DOHH2 (cell line): ENCODE measurements around the gene AMHR2.
"Not testable (repeated sequence)": the region's sequence is repeated elsewhere in the genome, so short reads cannot be mapped to it uniquely, and the experiment has no call there.

Experiments used
- H3F3A ChIP-seq: fragments of 200-600 bp; sonication (generic), shearing (Covaris generic); 2 replicates; pipeline ENCODE4 v1.6.0; 2016; ENCODE audit warnings: antibody characterized with exemption, mild to moderate bottlenecking; ENCODE audit not compliant: control insufficient read depth, insufficient read depth
- H3K27ac ChIP-seq: fragments of 200-600 bp; sonication (generic); 2 replicates; pipeline ENCODE4 v1.5.1; 2014; ENCODE audit warnings: low read depth, mild to moderate bottlenecking, low read length, moderate library complexity
- H3K27me3 ChIP-seq: fragments of 200-600 bp; sonication (generic); 2 replicates; pipeline ENCODE4 v1.6.1; 2014; ENCODE audit warnings: mild to moderate bottlenecking, low read length, mixed read lengths; ENCODE audit not compliant: control insufficient read depth
- H3K36me3 ChIP-seq: fragments of 200-600 bp; sonication (generic); 2 replicates; pipeline ENCODE4 v1.6.1; 2014; ENCODE audit warnings: mild to moderate bottlenecking, low read length, moderate library complexity, mixed read lengths; ENCODE audit not compliant: control insufficient read depth
- H3K4me1 ChIP-seq: fragments of 200-600 bp; sonication (generic); 2 replicates; pipeline ENCODE4 v1.6.1; 2014; ENCODE audit warnings: mild to moderate bottlenecking, low read length, mixed read lengths; ENCODE audit not compliant: control insufficient read depth
- H3K4me2 ChIP-seq: fragments of 200-600 bp; sonication (generic); 2 replicates; pipeline ENCODE4 v1.6.0; 2014; ENCODE audit warnings: mild to moderate bottlenecking, low read length, moderate library complexity
- H3K4me3 ChIP-seq: fragments of 200-600 bp; sonication (generic); 2 replicates; pipeline ENCODE4 v1.5.1; 2014; ENCODE audit warnings: mild to moderate bottlenecking, low read length, mixed read lengths
- H3K79me2 ChIP-seq: fragments of 200-600 bp; sonication (generic); 2 replicates; pipeline ENCODE4 v1.6.1; 2014; ENCODE audit warnings: mild to moderate bottlenecking, low read length, mixed read lengths; ENCODE audit not compliant: control insufficient read depth
- H3K9me2 ChIP-seq: fragments of 200-600 bp; sonication (generic); replicated peaks from 2 replicates; pipeline ENCODE4 v1.6.1; 2014; ENCODE audit warnings: mild to moderate bottlenecking, low read length, mixed read lengths; ENCODE audit not compliant: control insufficient read depth
- H3K9me3 ChIP-seq: fragments of 200-600 bp; sonication (generic); 2 replicates; pipeline ENCODE4 v1.6.1; 2014; ENCODE audit warnings: antibody characterized with exemption, low read length, mixed read lengths; ENCODE audit not compliant: control insufficient read depth, insufficient read depth
- H4K20me1 ChIP-seq: fragments of 200-600 bp; sonication (generic); 2 replicates; pipeline ENCODE4 v1.6.0; 2014; ENCODE audit warnings: low read depth, mild to moderate bottlenecking, antibody characterized with exemption, low read length, moderate library complexity; ENCODE audit not compliant: control insufficient read depth, insufficient read depth
- CTCF ChIP-seq: fragments of 200-600 bp; sonication (generic); IDR thresholded peaks from one replicate; pipeline ENCODE4 v1.5.1; 2014; ENCODE audit warnings: antibody characterized with exemption, mild to moderate bottlenecking, low read depth, low read length; ENCODE audit not compliant: poor library complexity, severe bottlenecking
- EZH2phosphoT487 ChIP-seq: fragments of 200-600 bp; sonication (generic); IDR thresholded peaks from 2 replicates; pipeline ENCODE4 v1.6.1; 2017; ENCODE audit warnings: borderline replicate concordance, mild to moderate bottlenecking, antibody characterized with exemption, low read length, moderate library complexity, mixed read lengths

Gene AMHR2

GRCh38 chr12:53380794-53381730, 42.6 kb upstream of the AMHR2 start:
- peaks cover 4% of the 10 kb centered on the region; the same call in 1 of the 2 replicates for H3F3A ChIP-seq
- TF ChIP-seq EZH2phosphoT487 = no peak
- TF ChIP-seq CTCF = no peak
- no peaks in the 10 kb centered on the region for H3K9me3 ChIP-seq
- H3K27ac ChIP-seq = peak overlapping the region; percentile 59
- peaks cover 53% of the 10 kb centered on the region for H3K79me2 ChIP-seq
- peaks cover 52% of the 10 kb centered on the region for H3K4me1 ChIP-seq
- peak overlapping the region; percentile 89 for H3K4me2 ChIP-seq
- H4K20me1 ChIP-seq = peaks cover 24% of the 10 kb centered on the region
- peak overlapping the region; percentile 83 for H3K4me3 ChIP-seq
- no peaks in the 10 kb centered on the region for H3K27me3 ChIP-seq
- H3K36me3 ChIP-seq = peaks cover 41% of the 10 kb centered on the region
- no peaks in the 10 kb centered on the region for H3K9me2 ChIP-seq

- TF ChIP-seq CTCF (peak; percentile 62), EZH2phosphoT487 (no peak)
- peaks cover 50% of the 10 kb centered on the region for H3K36me3 ChIP-seq
- H3K27ac ChIP-seq = peak overlapping the region; percentile 59; the same call in 1 of the 2 replicates
- H3F3A ChIP-seq = peaks cover 4% of the 10 kb centered on the region; the same call in 1 of the 2 replicates
- no peaks in the 10 kb centered on the region for H3K9me2 ChIP-seq
- peak overlapping the region; percentile 89 for H3K4me2 ChIP-seq
- H3K27me3 ChIP-seq = no peaks in the 10 kb centered on the region
- H3K4me3 ChIP-seq = peak overlapping the region; percentile 83
- H3K79me2 ChIP-seq = peaks cover 62% of the 10 kb centered on the region
- H3K4me1 ChIP-seq = peaks cover 60% of the 10 kb centered on the region
- peaks cover 24% of the 10 kb centered on the region for H4K20me1 ChIP-seq
- no peaks in the 10 kb centered on the region for H3K9me3 ChIP-seq
Observed at GRCh38 chr12:53381731-53382630, 41.7 kb upstream of the AMHR2 start.

- Histone ChIP-seq H4K20me1 (peaks cover 24% of the 10 kb centered on the region), H3F3A (peaks cover 4% of the 10 kb centered on the region; the same call in 1 of the 2 replicates), H3K4me1 (peaks cover 68% of the 10 kb centered on the region), H3K27ac (no peak overlapping the region), H3K4me2 (peak overlapping the region; percentile 89), H3K27me3 (no peaks in the 10 kb centered on the region), H3K9me3 (no peaks in the 10 kb centered on the region), H3K9me2 (no peaks in the 10 kb centered on the region), H3K79me2 (peaks cover 75% of the 10 kb centered on the region), H3K36me3 (peaks cover 61% of the 10 kb centered on the region), H3K4me3 (peak overlapping the region; percentile 40)
- TF ChIP-seq CTCF = no peak
- TF ChIP-seq EZH2phosphoT487 = no peak
Observed at GRCh38 chr12:53383258-53383657, 40.4 kb upstream of the AMHR2 start.

- Histone ChIP-seq H4K20me1 (peaks cover 20% of the 10 kb centered on the region), H3K79me2 (peaks cover 98% of the 10 kb centered on the region)
Observed at GRCh38 chr12:53386381-53386780, 37.3 kb upstream of the AMHR2 start.

More at GRCh38 chr12:53386381-53386780, 37.3 kb upstream of the AMHR2 start:
- Histone ChIP-seq H3K4me2 (peak overlapping the region; percentile 37), H3K36me3 (peaks cover 64% of the 10 kb centered on the region), H3K4me1 (peaks cover 63% of the 10 kb centered on the region)
- H3K9me3 ChIP-seq, H3K4me3 ChIP-seq, H3K27ac ChIP-seq, H3F3A ChIP-seq, H3K9me2 ChIP-seq, H3K27me3 ChIP-seq: not testable (repeated sequence)
